Fibroblast of peridontal ligament (primary cell): ENCODE results near the gene MYO7B.
"Not testable (repeated sequence)": the region's sequence is repeated elsewhere in the genome, so short reads cannot be mapped to it uniquely, and the experiment has no call there.

Experiments
- DNase-seq: peaks from one replicate; pipeline ENCODE4 v3.0.0-alpha.2; 2010; ENCODE audit errors: extremely low read depth

Gene MYO7B

GRCh38 chr2:127552846-127553245, 17.4 kb downstream of the MYO7B start:
- DNase-seq = no peak

- no peak for DNase-seq
Measured at GRCh38 chr2:127558911-127559310, 23.4 kb downstream of the MYO7B start.

DNA sequence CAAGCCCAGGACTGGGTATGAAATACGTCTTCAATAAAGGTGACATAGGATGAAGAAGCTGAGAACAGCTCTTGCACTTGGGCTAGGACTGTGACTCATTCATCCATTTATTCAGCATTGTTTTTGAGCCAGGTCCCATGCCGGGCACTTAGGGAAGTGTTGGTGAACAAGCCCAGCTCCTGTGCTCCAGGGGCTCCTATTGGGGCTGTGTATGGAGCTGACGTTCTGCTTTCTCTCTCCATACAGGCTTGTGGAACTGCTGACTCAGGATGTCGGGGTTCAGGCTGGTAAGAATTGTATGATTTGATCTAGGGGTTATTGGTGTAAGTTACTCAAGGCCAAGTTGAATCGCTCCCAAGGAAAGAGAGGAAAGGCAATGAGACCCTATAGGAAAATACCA, 24.0 kb downstream of the MYO7B start:
- no peak for DNase-seq

DNA sequence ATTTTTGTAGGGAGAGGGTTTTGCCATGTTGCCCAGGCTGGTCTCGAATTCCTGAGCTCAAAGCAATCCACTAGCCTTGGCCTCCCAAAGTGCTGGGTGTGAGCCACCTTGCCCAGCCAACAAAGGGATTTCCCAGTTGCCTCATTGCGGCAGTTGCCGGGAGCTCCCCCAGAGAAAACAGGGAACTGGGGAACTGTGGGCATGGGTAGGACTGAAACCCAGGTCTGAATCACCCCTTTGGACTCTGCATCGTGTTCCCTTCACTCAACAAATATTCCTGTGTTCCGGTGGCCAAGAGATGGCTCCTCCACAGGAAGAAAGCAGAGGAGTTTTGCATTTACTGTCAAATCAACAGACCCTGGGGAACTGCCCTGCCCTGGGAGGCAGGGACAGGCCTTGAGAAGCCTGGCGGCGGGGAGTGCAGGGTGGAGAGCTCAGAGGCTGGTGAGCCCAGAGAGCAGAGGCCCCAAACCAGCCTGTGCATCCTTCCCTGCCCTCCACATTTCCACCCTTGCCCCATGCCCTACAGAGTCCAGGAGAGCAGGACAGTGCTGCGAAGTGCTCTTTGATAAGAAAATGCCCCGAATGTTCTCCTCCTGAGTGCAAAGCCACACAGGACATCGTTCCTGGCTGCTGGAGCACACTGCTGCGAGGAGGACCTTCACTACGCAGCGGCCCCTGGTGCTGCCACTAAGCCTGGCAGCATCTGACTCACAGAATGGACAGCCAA, 24.9 kb downstream of the MYO7B start:
- no peak for DNase-seq

- peak; percentile 68 for DNase-seq
Measured at GRCh38 chr2:127560931-127561280, 25.4 kb downstream of the MYO7B start.

DNA sequence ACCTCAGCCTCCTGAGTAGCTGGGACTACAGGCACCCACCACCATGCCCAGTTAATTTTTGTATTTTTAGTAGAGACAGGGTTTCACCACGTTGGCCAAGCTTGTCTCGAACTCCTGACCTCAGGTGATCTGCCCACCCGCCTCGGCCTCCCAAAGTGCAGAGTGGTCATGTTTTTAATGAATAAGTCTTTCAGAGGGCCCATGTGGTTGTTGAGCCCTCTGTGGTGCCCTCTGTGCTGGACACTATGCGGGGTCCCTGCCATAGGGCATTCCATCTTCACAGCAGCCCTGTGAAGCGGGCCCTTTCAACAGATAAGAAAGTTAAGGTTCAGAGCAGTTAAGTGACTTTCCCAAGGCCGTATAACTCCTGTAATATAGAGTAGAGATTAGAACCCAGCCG, 25.9 kb downstream of the MYO7B start:
- no peak for DNase-seq

GRCh38 chr2:127562936-127563335, 27.5 kb downstream of the MYO7B start:
- DNase-seq = peak; percentile 15

- no peak for DNase-seq
Measured at GRCh38 chr2:127563458-127564428, 28.3 kb downstream of the MYO7B start.

DNA sequence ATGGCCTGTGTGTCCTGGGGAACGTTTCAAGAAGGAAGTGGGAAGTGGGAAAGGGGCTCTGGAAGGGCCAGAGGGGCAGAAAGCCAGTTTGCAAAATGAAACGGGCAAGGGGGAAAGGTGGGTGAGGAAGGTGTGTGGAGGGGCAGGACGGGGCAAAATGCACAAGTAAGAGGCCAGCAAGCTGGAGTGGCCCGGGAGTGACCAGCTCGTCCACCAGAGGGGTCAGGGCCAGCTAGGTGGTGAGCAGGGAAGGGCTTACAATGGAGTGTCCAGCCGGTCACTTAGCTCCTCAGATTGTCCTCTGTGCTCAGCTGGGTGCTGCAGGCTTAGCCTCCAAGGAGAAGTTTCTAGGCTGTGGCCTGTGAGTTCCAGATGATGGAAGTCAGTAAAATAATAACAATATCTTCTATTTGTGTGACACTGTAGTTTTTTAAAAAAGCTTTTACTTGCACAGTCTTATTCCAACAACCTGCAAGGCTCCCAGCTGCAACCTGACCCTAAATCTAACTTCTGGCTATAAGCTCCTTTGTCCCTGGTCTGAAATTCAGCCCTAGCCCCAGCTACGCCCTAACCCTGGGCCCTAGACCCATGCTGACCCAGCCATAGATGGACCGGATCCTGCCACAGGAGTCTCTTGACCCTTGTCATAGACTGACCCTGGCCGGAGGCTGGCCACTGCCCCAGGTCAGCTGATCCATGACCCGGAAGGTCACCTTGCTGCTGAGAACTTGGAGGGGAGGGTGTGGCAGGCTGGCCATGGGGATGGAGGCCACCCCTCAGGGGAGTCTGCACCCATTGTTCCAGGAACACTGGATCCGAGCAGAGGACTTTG, 29.2 kb downstream of the MYO7B start:
- DNase-seq = no peak

DNA sequence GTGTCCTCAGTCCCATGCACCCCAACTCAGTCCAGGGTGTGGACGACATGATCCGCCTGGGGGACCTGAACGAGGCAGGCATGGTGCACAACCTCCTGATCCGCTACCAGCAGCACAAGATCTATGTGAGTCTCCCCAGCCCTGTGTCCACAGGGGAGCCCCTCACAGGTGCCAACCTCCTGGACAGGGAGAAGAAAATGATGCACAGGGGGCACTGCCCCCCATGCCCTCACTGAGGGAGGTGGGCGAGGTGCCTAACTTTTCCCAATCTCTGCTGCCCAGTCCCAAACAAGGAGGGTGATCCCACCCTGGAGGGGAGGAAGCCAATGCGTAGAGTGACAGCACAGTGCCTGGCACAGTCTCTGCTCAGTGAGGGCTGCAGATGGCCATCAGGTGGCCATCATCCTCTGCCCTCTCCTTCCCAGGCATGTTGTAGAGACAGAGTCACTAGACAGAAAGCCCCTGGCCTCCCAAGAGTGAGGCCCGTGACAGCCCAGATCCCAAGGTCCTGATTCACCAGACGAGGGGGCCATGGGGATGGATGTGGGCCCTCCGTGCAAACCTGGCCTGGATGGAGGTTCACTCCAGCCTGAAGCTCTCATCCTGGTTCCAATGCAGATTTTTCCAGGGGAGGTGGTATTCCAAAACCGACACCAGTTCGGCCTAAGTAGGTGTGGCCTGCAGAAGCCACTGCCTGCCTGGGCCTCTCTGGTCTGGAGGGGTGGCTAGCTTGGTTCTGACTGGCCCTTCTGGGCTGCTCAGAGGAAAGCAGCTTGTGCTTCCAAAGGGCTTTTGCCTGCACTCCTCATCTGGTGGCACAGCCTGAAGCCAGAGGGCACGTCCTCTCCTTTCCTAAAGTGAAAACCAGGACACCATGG, 30.0 kb downstream of the MYO7B start:
- DNase-seq = no peak

- no peak for DNase-seq
Measured at GRCh38 chr2:127566139-127566417, 30.6 kb downstream of the MYO7B start.

DNA sequence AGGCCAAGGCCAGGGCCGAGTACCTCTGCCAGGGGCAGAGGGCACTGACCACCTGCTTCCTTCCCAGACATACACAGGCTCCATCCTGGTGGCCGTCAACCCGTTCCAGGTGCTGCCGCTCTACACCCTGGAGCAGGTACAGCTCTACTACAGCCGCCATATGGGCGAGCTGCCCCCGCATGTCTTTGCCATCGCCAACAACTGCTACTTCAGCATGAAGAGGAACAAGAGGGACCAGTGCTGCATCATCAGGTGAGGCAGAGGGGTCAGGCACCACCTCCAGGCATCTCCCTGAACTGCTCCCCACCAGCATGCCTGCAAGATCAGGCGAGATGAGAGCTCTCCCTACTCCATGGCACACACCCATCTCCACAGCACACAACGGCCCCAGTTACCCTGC, 31.1 kb downstream of the MYO7B start:
- DNase-seq = no peak

DNA sequence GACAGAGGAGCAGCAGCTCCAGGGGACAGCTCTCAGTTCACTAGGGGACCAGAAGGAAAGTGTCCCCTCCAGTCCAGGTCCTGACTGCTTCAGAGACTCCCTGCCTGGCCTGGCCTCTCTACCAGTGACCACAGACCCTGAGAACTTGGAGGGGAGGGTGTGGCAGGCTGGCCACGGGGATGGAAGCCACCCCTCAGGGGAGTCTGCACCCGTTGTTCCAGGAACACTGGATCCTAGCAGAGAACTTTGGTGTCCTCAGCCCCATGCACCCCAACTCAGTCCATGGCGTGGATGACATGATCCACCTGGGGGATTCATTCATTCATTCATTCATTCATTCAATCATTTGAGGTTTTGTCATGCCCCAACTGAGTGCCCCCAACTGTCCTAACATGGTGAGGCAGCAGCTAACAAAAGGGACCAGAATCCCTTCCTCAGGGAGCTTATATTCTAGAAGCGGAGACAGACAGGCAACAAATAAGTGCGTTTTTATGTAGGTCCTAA, 31.9 kb downstream of the MYO7B start:
- DNase-seq = no peak

DNA sequence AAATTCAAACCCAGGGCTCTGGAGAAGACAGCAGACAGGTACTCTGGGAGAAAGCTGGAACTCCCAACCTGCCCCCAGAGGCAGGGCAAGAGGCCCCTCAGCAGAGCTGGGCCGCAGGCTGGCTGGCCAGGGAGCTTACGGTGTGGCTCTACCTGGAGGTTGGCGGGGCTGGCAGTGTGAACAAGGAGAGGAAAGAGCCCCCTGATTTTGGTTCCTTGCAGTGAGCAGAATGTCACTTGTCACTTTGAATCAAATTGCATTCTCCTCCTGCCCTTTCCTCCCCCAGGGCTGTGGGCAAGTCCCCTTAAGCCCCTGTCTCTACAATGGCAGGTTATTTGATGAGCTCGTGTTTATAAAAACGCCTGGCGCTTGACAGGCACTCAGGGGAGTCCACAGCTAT, 32.6 kb downstream of the MYO7B start:
- no peak for DNase-seq

- DNase-seq = no peak
Measured at GRCh38 chr2:127569666-127570065, 34.2 kb downstream of the MYO7B start.

DNA sequence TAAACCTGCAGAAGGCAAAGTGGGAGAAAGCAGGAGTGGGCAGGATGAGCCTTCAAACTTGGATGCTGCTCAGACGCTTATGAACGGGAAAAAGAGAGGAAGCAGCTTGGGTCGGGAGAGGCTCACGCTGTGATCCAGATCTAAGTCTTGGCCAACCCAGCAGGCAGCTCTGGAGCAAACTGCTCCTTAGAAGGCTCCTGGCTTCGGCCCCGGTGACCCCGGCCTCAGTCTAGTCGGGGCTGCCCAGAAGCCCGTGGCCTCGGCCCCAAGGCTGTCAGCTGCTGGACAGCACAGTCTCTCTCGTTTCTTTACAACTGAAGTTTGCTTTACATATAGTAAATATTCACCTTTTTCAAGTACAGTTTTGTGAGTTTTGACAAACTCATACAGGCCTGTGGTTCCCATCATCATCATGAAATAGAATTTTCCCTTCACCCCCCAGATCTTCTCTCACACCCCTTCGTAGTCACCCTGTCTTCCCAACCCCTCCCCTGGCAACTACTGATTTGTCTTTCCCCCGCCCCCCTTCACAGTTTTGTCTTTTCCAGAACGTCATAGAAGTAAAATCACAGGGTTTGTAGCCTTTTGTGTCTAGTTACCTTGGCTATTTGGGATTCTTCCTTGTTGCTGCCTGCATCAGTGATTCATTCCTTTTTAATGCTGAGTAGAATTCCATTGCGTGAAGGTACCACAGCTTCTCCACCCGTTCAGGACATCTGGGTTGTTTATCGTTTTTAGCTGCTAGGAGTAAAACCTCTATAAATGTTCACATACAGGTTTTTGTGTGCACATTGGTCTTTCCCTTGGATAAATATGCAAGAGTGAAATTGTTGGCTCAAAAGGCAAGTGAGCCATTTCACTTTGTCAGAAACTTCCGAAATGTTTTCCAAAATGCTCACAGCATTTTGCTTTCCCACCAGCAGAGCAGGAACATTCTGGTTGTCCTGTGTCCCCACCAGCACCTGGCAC, 35.1 kb downstream of the MYO7B start:
- no peak for DNase-seq

GRCh38 chr2:127572352-127572751, 36.9 kb downstream of the MYO7B start:
- DNase-seq = not testable (repeated sequence)

GRCh38 chr2:127572841-127573240, 37.4 kb downstream of the MYO7B start:
- no peak for DNase-seq

DNA sequence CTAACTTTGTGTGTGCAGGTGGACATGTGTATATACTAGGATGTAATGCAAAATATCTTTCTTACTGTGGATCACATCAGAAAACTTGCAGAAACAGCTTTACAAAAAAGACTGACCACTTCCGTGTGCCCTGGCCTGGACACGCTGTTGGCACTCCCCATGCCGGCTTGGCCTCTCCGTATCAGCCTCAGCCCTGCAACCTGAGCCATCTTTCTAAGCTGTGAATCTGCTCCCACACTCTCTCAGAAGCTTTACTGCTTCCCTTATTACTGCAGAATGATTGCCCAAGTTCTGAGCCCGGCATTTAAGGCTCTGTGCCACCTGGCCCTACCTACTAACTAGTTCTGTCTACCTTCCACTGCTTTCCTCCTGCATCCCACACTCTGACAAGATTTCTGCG, 37.8 kb downstream of the MYO7B start:
- DNase-seq = no peak

GRCh38 chr2:127573771-127574170, 38.3 kb downstream of the MYO7B start:
- DNase-seq = no peak
